Fibroblast of mammary gland (primary cell): ENCODE measurements around the gene UBA52.

Experiments used
- DNase-seq: peaks from one replicate; pipeline ENCODE4 v3.0.0-alpha.2; 2010; ENCODE audit warnings: low read depth
- H3K4me3 ChIP-seq: 2 replicates; pipeline ENCODE4 v1.5.1; 2011; ENCODE audit warnings: low read depth, mild to moderate bottlenecking, low read length, moderate library complexity; ENCODE audit not compliant: control insufficient read depth
- TF ChIP-seq, protein P1 (sequence below): conservative IDR thresholded peaks from 2 replicates; pipeline ENCODE4 v1.5.1; 2011; ENCODE audit warnings: low read depth, low read length, inconsistent platforms; ENCODE audit not compliant: control insufficient read depth, insufficient read depth

UBA52 gene

DNA sequence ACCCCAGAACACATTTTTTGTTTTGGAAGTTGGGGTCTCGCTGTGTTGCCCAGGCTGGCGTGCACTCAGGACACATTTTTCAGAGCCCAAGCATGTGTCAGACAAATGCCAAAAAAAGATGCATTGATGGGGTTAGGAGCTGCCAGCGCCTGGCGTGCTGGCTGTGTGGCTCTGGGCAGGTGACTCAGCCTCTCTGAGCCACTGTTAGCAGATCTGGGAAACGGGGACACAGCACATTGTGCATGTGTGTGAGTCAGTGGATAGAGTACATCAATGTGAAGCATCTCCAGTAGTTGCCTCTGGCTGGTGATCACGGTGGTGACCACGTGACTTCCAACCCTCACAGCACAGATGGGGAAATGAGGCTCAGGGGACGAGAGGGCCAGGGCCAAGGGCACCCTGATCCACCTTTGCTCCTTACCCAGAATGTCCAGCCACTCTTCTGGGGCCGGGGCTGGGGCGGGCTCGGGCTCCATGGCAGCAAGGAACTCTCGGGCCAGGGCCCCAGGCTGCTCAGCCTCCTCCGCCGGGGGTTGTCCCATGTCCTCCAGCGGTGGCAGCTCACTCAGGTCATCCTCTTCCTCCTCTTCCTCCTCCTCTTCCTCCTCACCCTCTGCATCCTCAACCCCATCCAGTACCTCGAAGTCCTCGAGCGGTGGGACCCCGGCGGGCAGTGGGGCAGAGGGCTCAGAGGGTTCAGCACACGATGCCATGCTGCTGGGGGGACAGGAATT lies 30.2 kb upstream of the UBA52 start:
- TF ChIP-seq, protein P1, sequence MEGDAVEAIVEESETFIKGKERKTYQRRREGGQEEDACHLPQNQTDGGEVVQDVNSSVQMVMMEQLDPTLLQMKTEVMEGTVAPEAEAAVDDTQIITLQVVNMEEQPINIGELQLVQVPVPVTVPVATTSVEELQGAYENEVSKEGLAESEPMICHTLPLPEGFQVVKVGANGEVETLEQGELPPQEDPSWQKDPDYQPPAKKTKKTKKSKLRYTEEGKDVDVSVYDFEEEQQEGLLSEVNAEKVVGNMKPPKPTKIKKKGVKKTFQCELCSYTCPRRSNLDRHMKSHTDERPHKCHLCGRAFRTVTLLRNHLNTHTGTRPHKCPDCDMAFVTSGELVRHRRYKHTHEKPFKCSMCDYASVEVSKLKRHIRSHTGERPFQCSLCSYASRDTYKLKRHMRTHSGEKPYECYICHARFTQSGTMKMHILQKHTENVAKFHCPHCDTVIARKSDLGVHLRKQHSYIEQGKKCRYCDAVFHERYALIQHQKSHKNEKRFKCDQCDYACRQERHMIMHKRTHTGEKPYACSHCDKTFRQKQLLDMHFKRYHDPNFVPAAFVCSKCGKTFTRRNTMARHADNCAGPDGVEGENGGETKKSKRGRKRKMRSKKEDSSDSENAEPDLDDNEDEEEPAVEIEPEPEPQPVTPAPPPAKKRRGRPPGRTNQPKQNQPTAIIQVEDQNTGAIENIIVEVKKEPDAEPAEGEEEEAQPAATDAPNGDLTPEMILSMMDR: no peak
- no peak overlapping the region for H3K4me3 ChIP-seq
- DNase-seq: peak; percentile 85

- TF ChIP-seq, protein P1: no peak
- peak overlapping the region; percentile 64 for H3K4me3 ChIP-seq
- DNase-seq: no peak
Observed at GRCh38 chr19:18541992-18542940, 29.4 kb upstream of the UBA52 start.

GRCh38 chr19:18542941-18543813 lies 28.5 kb upstream of the UBA52 start, which contains the start of gene FKBP8:
Gene FKBP8, minus strand, starts transcription at chr19:18543573. Its CDS starts 1,603 bp downstream, at chr19:18541970.
- TF ChIP-seq, protein P1: no peak
- DNase-seq: peak; percentile 80
- H3K4me3 ChIP-seq: peak within 1 kb of the TSS; percentile 64

GRCh38 chr19:18543814-18544475 lies 27.7 kb upstream of the UBA52 start:
- H3K4me3 ChIP-seq: peak overlapping the region; percentile 40
- peak; percentile 64 for DNase-seq
- TF ChIP-seq, protein P1: no peak

DNA sequence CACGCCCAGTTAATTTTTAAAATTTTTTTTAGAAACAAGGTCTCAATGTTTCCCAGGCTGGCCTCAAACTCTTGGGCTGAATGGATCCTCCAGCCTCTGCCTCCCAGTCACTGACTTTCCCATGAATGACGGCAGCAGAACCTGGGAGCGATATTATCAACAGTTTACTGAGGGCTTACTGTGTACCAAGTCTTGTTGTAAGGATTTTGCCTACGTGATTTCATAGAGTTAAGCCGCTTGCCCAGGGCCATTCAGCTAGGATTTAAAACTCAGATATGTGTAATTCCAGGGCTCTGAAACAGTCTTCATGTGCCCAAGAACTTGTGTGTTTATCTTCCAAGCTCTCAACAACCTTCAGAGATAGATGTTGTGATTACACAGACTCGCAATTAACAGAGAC lies 20.0 kb upstream of the UBA52 start:
- DNase-seq: no peak
- H3K4me3 ChIP-seq: no peak overlapping the region
- TF ChIP-seq, protein P1: no peak
